ENCODE measurements around the gene NMS.

Gene NMS

DNA sequence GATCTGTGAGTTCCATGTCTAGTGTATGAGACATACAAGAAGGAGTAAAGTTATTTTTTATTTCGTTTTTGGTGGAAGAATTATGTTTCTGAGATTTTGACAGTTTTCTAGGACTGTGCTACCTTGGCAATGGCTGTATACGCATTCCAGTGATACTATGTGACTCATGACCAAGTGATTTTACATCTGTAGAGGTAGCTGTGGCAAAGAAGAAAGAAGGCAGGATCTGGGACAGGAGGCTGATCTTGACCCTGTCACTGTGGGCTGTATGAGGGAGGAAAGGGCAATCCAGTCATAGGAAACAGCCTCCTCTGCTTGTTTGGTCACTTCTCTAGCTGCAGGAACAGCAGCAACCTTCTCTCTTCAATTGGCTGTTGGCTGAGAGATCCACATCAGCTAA is 48.5 kb downstream of the NMS start:
- H3K4me1 ChIP-seq (ENCODE audit: insufficient read depth, low read length), result no peaks in the 10 kb centered on the region
- H3K36me3 ChIP-seq (ENCODE audit: insufficient read depth, low read length), result no peaks in the 10 kb centered on the region
- H3K9ac ChIP-seq (ENCODE audit: low read depth, low read length), result no peak overlapping the region
- H3K9me3 ChIP-seq (ENCODE audit: control insufficient read depth, insufficient read depth, low read length), result no peaks in the 10 kb centered on the region

- Histone ChIP-seq H3K9ac (ENCODE audit: low read depth, low read length) (no peak overlapping the region), H3K9me3 (ENCODE audit: control insufficient read depth, insufficient read depth, low read length) (no peaks in the 10 kb centered on the region), H3K36me3 (ENCODE audit: insufficient read depth, low read length) (no peaks in the 10 kb centered on the region), H3K4me1 (ENCODE audit: insufficient read depth, low read length) (no peaks in the 10 kb centered on the region)
Observed at GRCh38 chr2:100520224-100520623, 49.9 kb downstream of the NMS start.

GRCh38 chr2:100522430-100522829 is 52.1 kb downstream of the NMS start:
- Histone ChIP-seq H3K9me3 (ENCODE audit: control insufficient read depth, insufficient read depth, low read length) (no peaks in the 10 kb centered on the region), H3K4me1 (ENCODE audit: insufficient read depth, low read length) (no peaks in the 10 kb centered on the region; the same call in 1 of the 2 replicates), H3K36me3 (ENCODE audit: insufficient read depth, low read length) (no peaks in the 10 kb centered on the region), H3K9ac (ENCODE audit: low read depth, low read length) (no peak overlapping the region)

DNA sequence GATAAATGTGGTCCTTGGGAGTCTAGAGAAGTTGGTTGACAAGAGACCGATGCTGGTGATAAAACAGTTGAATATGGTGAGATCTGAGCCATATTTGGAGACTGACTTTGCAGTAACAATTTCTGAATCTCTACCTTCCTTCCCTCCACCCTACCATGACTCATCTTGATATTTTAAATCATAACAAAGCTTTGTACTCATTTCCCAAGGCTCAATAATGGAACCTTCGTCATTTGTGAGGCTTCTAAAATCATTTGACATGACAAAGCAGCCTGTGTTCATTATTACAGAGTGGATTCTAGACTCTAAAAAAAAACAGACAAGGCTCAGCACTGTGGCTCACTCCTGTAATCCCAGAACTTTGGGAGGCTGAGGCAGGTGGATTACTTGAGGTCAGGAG is 54.0 kb downstream of the NMS start:
- Histone ChIP-seq H3K4me1 (ENCODE audit: insufficient read depth, low read length) (no peaks in the 10 kb centered on the region; the same call in 1 of the 2 replicates), H3K9me3 (ENCODE audit: control insufficient read depth, insufficient read depth, low read length) (no peaks in the 10 kb centered on the region), H3K36me3 (ENCODE audit: insufficient read depth, low read length) (no peaks in the 10 kb centered on the region)

DNA sequence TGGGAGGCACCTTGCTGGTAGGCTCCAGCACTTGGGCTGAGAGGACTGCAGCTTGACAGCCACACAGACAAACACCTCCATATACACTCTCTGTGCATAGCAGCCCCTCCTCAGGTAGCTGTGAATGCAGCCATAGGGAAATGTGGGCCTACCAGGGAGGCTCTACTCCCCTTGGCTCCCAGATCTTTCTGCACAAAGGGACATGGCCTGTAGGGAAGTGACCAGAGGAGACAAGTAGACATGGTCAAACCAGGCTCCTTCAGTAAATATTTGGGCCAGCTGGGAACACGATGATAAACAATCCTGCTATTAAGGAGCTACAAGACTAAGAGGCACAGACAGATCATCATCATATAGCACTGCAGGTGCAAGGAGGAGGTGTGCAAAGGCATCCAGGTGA is 56.6 kb downstream of the NMS start:
- H3K9me3 ChIP-seq (ENCODE audit: control insufficient read depth, insufficient read depth, low read length), result no peaks in the 10 kb centered on the region
- no peak overlapping the region for H3K9ac ChIP-seq (ENCODE audit: low read depth, low read length)
- no peaks in the 10 kb centered on the region; the same call in 1 of the 2 replicates for H3K4me1 ChIP-seq (ENCODE audit: insufficient read depth, low read length)
- H3K36me3 ChIP-seq (ENCODE audit: insufficient read depth, low read length), result no peaks in the 10 kb centered on the region

More for the DNA sequence above, 54.0 kb downstream of the NMS start:
- H3K9ac ChIP-seq (ENCODE audit: low read depth, low read length), result no peak overlapping the region

DNA sequence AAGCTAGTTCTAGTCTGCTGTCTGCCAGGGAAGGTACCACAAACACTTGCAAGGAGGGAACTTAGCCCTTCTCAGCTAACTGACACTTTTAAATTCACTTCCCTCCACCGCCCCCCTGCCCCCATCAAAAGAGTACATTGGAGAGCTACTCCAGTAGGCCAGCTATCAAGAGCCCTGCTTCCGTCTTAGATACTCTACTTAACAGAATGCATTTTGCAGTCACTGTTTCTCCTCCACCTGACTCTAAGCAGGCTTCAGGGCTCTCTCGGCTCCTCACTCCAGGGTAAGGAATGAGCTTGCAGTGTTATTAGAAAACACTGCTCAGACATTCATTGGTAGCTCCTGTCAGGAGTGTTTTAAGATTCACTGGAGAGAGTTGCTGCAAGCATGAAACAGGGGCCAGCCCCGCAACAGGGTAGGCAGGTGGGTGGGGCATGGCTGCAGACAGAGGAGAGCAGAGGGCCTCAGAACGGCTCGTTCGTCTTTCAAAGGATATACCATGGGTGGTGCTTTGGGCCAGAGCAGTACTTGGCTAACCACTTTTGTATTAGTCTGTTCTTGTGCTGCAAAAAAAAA is 57.2 kb downstream of the NMS start:
- Histone ChIP-seq H3K9me3 (ENCODE audit: control insufficient read depth, insufficient read depth, low read length) (no peaks in the 10 kb centered on the region), H3K9ac (ENCODE audit: low read depth, low read length) (no peak overlapping the region), H3K4me1 (ENCODE audit: insufficient read depth, low read length) (no peaks in the 10 kb centered on the region; the same call in 1 of the 2 replicates), H3K36me3 (ENCODE audit: insufficient read depth, low read length) (no peaks in the 10 kb centered on the region)

DNA sequence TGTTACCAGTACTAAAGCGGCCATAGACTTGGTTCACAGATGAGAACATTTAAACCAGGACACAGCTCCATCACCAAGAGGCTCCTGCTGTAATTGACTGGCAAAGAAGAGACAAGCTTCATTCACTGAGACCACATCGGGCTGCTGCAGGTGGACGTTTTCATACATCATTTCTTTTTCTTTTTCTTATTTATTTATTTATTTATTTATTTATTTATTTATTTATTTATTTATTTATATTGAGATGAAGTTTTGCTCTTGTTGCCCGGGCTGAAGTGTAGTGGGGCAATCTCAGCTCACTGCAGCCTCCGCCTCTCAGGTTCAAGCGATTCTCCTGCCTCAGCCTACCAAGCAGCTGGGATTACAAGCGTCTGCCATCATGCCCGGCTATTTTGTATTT is 58.9 kb downstream of the NMS start:
- no peaks in the 10 kb centered on the region for H3K9me3 ChIP-seq (ENCODE audit: control insufficient read depth, insufficient read depth, low read length)
- no peak overlapping the region for H3K9ac ChIP-seq (ENCODE audit: low read depth, low read length)
- no peaks in the 10 kb centered on the region for H3K36me3 ChIP-seq (ENCODE audit: insufficient read depth, low read length)

GRCh38 chr2:100529900-100530299 is 59.6 kb downstream of the NMS start:
- no peaks in the 10 kb centered on the region; the same call in 1 of the 2 replicates for H3K4me1 ChIP-seq (ENCODE audit: insufficient read depth, low read length)
- no peaks in the 10 kb centered on the region for H3K9me3 ChIP-seq (ENCODE audit: control insufficient read depth, insufficient read depth, low read length)
- H3K36me3 ChIP-seq (ENCODE audit: insufficient read depth, low read length), result no peaks in the 10 kb centered on the region
- no peak overlapping the region for H3K9ac ChIP-seq (ENCODE audit: low read depth, low read length)

More for the DNA sequence above, 58.9 kb downstream of the NMS start:
- no peaks in the 10 kb centered on the region; the same call in 1 of the 2 replicates for H3K4me1 ChIP-seq (ENCODE audit: insufficient read depth, low read length)

All from ES-I3 (cell line).